HG03460 (cell line): ENCODE data around the gene PTGER2.

Experiments
- ATAC-seq: cut with Tn5 transposase; IDR thresholded peaks from one replicate; pipeline ENCODE4 v1.9.1; 2021; ENCODE audit not compliant: unreplicated experiment

PTGER2 gene

DNA sequence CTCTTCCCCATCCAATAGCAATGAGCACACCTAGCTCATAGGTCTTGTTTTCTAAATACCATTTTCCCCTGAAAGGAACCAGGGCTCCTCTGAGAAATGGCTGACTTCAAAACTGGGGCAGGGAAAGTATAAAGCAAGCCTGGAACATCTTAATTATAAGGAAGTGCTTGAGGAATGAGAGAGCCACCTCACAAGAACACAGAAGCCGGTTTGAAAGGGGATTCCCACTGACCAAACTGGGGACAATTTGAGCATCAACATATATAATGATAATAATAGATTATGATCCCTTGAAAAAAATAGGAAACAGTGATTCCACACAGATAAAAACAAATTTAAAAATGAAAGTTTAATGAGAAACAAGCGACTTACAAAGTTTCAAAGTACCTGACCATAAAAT is 22.1 kb downstream of the PTGER2 start:
- no peak for ATAC-seq

DNA sequence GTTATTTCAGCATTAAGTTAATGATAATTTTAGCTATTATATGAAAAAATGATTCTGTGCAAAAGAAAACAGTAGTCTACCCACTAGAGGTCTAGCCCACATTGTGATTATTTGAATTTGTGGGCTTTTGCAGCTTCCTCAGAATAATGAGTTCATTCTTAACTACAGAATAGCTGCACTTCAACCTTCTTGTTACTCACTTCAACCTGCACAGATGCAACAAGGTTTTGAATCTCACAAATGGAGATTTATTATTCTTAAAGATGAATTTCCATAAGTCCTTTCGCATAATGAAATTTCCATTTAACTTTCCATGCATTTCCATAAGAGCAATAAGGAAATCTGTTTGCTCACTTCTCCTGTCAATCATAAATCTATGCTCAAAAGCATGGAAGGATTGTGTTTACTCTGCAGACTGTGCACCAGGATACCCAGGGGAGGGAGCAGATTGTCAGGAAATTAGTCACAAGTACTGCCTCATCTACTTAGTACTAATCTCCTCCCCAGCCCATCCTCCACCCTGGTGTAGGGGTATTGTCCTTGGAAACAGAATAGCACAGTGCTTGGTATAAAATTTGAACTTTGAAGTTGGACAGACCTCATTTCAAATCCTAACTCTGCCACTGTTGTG is 24.1 kb downstream of the PTGER2 start:
- no peak for ATAC-seq

DNA sequence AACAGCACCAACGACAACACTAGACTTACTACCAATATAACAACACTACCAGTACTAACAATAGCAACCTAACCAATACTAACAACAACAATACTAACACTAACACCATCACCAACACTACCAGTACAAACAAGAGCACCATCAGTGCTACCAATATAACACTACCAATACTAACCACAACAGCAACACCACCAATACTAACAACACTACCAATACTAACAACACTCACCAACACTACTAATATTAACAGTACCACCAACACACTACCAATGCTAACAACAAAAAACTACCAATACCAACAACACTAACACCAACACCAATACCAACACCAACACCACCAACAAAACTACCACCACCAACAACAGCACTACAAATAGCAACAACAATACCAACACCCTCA is 25.1 kb downstream of the PTGER2 start:
- no peak for ATAC-seq

DNA sequence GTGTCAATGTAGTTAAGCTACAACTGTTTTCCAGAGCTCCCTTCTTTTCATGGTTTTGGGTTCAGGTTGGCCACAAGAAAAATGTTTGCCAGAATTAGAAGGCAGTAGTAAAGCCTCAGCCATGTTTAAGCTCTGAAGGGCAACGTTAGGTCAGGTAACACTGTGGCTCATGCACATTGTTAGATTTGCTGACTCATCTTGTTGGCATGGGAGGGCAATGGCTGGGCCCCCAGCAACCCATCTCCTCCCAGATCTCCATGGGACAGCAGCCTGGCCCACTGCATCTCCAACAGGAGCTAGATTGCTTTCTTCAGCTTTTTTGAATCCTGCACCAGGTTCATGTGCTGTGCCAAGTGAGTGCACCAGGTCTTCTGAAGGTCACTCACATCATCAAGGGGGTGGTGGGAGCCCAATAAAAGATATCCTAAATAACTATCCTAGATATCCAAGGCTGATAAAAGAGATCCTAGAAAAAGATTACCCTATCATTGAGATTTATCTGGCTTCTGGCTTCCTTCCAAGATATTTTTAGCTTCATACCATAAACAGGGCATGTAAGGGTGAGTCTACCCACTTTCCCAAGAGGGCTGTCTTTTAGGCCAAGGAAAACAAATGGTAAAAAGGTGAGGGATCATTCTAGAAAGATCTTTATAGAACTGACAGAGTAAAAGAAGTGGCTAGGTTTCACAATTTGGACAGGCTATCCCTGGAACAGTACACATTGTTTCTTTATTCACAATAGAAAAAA is 28.9 kb downstream of the PTGER2 start:
- ATAC-seq: no peak

DNA sequence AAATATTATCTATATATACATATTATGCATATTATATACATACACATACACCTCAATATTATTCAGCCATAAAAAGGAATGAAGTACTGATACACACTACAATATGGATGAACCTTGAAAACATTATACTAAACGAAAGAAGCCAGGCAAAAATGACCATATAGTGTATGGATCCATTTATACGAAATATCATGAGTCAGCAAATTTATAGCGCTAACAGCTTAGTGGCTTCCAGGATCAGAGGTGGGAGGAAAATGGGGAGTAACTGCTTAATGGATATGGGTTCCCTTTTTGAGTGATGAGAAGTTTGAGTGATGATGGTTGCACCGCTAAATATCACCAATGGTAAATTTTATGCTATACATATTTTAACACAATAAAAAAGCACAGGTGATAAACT is 32.7 kb downstream of the PTGER2 start:
- ATAC-seq: no peak

DNA sequence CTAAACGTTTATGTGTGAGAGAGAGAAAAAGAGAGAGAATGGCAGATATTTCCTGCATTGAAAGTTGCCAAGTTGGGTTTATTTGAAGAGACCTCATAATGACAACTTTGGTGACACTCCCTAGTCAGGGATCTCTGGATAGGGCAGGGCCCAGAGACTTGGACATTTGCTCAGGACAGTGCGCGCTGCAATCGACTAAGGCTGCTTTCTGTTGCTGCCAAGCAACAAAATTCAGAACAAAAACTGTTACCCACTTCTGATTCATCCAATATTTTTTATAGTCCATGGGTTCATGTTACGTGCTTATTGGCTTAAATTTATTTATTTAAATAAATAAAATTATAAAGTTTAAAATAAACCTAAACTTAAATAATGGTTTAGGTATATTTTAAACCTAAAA is 34.2 kb downstream of the PTGER2 start:
- ATAC-seq: no peak

DNA sequence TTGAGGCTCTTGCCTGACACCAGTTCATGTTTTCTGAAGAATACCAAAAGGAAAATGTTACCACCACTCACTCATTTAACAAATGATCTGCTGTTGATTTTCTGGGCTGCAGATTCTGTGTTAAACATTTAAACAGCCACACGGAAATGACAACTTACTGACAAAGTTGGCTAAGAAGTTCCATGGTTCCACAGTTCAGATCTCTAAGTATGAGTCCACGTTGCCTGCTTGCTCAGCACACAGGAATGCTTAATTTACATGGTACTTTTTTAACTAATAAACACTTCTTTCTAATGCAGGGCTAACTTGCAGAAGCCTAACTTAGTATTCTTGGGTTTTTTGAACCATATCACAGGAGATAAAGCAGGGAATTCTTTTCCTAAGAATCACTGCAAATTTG is 34.7 kb downstream of the PTGER2 start:
- ATAC-seq: no peak

DNA sequence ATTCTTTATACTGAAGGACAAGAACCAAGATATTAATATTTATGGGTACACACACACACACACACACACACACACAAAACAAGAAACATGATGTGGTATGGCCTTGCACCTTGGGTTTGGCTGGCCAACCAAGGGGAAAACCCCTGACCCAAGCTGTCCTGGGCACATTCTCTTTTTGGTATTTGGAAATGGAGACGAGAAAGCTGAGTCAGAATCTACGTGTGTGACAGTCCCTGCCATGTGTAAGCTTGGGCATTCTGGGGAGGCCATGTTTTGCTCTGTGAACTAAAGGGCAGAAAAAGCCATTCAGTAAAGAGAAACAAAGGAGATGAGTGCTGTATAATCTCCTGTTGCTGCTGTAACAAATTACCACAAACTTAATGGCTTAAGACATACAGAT is 35.6 kb downstream of the PTGER2 start:
- ATAC-seq: no peak

DNA sequence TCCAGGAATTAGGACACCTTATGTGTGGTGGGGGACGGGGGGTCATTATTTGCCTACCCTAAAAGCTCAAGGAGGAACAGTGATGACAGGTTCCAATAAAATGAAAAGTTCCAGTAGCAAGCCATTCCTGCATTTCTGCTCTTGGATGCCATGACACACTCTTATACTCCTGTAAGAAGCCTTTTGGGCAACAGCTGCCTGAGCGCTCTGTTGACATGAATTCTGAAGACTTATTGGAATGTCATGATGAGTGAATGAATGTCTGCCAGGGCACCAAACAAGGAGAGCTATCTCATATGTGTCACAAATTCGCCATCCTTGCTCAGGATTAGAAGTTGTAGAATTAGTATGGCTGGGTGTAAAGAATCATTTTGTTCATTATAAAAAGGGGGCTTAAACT is 36.3 kb downstream of the PTGER2 start:
- no peak for ATAC-seq

DNA sequence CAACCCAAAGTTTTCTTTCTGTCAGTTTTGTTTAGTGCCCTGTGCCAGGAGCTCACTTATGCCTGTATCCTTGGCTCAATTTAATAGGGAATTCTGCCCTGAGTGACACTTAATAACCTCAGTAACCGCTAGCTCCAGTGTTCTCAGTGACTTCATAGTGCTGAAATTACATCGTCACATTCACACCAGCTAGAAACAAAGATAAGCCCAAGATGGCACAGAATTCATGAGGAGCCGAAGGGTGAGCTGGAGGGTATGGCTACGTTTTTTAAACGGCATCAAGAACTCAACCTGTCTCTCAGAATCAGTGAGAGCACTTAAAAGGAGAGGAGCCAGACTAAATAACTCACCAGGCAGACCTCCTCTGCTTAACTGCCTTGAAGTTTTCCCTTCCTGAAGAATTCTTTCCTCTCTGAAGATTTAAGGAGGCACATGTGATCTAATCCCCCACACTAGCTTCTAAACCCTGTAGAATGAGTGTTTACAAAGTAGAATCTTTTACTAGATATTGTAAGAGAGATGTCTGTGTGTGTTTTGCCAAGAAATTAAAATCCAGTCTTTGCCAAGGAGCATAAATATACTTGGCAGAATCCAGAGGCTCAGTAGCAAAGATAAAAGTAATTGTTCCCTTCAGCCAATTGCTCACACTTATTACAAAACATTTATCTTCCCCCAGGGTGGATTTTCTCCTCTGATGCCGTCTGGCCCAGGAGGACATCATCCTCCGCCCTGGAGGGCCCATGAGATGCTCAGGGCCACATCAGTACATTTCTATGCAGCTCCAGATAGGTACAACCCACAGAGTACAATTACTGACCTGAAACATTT is 37.3 kb downstream of the PTGER2 start:
- peak; percentile 34 for ATAC-seq

DNA sequence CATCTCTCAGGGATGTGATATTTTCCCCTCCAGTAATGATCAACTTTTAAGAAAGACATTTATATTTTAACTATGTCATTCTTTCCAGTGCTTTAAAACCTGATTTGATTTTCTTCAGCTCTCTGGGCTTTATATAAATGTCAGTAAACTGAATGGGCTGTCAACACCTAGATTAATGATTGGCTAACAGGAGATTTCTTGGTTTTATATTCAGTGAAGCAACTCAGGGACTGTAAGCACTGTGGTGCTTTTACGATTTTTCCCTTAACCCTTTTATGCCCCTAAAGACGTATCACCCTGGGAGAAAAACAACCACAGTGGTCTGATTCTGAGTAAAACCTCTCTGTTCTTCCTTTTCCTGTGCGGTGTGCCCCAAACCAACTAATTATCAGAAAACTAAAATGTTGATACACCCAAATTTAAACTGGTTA is 38.0 kb downstream of the PTGER2 start:
- ATAC-seq: peak; percentile 82

DNA sequence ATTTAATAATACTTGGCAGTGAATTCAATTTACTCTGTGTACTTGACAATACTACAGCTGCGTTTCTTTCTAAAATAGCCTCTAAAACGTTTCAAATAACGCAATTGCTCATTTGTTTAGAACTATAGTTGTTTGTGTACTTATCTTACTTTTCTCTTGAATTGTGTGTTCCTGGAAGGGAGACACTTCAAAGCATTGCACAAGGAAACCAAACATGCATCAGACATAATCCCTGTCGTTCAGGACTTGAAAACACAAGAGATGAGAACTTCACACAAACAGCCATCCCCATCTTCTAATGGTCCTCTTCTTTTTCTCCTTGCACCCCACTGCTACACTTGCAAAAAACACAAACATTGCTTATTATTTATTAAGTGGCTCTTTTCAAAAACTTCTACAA is 38.5 kb downstream of the PTGER2 start:
- no peak for ATAC-seq

DNA sequence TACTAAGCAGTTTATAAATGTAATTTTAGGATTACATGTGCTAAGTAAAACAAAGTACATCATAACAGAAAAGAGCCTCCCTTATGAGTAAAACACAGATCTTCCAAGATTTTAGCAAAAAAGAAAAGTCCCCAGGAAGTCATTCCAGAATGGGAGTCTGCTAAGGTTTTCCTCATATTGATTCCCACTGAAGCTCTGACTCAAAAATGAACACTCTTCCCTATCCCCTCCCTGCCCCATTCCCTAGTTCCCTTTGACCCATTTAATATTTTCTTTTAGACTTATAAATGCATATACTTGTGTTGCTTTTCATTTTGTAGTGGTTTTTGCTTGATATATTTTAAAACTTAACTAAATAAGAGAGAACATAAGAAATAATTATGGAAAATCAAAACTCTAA is 40.1 kb downstream of the PTGER2 start:
- ATAC-seq: no peak

DNA sequence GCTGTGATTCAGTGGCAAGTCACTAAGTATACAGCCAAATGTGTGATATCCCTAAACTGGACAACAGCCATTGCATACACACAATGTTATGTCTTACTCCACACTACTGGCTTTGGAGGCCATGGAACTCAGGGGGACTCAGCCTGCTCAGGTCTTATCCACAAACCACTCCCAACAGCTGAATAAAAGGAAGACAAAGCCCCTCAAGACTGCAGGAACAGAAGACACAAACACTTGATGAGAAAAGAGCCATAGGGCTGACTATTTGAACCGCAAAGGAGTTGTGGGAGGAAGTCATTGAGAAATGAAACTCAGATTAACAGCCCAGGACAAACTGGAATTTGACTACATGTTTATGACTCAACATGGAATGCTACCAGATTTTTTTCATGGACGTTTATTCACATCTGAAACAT is 40.9 kb downstream of the PTGER2 start:
- ATAC-seq: no peak

DNA sequence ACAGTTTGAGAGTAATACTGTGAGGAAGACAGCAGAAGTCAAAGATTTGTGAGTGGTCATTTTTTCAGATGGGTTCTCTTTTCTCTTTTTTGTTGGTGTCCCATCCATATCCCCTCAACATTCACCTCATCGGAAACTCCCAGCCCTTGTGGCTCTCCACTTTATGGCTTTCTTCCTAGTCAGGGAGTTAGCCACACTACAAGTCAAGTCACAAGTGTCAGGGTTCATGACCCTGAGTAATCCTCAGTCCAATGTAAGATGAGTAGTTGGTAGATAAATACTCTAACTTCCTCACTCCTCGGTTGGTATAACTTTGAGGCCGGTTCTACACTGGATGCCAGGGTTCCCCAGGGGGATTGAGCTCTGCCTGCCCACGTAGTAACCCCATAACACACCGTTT is 41.4 kb downstream of the PTGER2 start:
- ATAC-seq: no peak

DNA sequence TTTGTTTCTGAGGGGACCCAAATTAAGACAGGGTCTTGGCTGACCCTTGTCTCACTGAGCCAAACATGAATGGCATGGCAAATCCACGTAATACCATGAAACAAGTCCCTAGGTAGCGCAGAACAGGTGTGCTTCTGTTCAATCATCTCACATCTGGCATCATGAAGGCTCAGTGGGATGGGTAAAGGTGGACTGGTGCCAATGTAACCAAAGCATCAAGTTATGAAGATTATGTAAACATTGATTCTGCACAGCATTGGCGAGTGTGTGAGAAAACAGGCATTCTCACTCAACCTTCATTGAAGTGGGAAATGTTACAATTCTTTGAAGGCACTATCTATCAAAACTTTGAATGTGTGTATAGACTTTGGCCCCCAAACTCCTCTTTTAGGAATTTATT is 41.9 kb downstream of the PTGER2 start:
- no peak for ATAC-seq

DNA sequence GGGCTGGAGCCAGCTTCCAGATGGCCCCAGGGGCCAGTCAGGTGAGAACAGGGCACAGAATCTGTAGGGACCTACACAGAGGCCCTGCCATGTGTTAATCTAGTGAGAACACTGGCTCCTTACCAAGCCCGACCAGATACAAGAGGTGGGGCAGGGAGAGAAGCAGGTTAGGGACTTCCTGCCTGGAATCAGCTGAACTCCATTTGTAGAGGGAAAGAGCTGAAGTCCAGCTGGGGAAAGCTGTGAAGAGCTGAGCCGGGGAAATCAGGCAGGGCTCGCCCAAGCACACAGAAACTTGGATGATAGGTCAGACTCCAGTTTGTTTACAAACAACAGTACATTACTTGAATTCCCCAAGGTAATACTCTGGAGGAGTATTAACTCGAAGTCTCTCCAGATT is 46.7 kb downstream of the PTGER2 start:
- no peak for ATAC-seq

DNA sequence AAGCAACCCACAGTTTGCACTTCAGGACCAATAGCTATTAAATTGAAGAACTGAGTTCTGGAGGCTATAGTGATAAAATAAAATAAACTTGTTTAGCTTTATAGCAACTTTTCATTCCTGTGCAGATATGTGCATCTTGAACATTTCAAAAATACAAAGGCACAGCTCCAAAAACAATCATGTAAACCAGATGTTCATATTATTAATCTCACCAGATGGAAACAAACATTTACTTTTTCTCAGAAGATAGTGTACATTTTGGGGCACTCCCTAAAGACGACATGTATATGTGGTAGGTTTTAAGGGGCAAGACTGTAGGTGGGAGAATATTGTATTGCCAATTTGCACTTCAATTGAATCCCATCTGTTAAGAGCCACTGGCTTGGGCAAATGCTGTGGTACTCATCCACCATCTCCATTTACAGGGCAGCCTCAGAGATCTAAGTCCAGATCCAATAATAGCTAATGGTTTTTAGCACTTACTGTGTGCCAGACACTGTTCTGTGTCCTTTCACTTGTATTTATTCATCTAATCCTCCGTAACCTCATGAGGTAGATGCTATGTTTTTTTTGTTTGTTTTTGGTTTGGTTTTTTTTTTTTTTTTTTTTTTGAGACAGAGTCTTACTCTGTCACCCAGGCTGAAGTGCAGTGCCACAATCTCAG is 49.1 kb downstream of the PTGER2 start:
- ATAC-seq: no peak

DNA sequence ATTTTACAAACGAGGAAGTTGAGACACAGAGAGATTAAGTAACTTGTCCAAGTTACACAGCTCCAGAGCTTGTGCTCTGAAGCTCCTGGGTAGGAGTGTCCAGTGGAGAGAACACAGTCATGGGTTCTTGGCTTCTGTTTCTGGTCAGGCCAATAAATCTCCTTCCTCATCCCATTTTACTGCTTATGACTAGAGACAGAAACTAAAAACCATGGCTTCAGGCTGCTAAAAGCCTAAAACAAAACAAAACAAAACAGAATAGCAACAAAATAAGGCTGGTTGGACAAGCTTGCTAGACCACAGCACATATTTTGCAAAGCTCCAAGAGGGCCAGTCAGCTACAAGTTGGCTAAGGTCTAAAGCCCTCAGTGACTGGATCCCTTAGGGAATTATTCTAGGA is 49.8 kb downstream of the PTGER2 start:
- no peak for ATAC-seq

DNA sequence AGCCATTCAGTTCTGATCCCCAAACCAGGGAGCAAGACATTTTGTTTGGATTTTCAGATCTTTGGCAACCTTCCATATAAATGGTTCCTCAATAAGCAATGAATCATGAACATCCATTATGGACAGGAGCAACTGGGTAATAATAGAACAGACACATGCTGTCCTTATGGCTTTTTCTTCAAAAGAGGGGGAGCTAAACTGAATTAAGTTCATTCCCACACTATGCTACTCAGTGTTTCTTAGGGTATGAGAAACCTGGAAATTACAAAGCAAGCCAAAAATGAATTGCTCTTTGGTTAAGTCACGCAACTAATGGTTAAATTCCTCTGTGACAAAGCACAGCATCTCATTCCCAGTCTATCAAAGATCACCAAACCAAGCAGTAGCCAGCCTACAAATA is 51.0 kb downstream of the PTGER2 start:
- ATAC-seq: no peak

DNA sequence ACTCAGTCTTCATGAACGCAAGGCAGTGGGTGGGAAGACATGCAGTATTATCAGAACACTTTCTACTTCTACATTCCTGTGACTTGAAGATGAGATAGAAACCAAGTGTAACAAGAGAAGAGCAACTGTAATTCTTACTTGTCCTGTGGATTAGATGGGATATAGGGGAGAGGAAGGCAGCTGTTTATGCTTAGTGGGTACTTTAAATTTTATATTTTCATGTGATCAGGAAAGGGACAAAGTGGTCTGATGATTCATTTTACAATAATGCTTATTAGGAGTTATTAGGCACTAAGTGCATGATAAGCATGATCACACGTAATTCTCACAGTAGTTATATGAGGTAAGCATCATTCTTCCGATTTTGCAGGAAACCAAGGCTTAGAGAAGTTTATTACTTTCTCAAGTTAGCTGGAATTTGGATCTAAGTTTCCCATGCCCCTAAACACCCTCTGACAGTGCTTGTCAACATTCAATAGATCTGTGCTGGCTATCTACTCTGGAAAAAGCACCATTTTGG is 52.7 kb downstream of the PTGER2 start:
- no peak for ATAC-seq
